HG03039 (cell line): ENCODE measurements around the gene COL18A1.
"Not testable (repeated sequence)": the region's sequence is repeated elsewhere in the genome, so short reads cannot be mapped to it uniquely, and the experiment has no call there.

ENCODE experiments used
- ATAC-seq: cut with Tn5 transposase; IDR thresholded peaks from one replicate; pipeline ENCODE4 v1.9.1; 2021; ENCODE audit warnings: mild to moderate bottlenecking, moderate library complexity; ENCODE audit not compliant: unreplicated experiment

Gene COL18A1

GRCh38 chr21:45528028-45528705, 123.2 kb downstream of the COL18A1 start:
- no peak for ATAC-seq

DNA sequence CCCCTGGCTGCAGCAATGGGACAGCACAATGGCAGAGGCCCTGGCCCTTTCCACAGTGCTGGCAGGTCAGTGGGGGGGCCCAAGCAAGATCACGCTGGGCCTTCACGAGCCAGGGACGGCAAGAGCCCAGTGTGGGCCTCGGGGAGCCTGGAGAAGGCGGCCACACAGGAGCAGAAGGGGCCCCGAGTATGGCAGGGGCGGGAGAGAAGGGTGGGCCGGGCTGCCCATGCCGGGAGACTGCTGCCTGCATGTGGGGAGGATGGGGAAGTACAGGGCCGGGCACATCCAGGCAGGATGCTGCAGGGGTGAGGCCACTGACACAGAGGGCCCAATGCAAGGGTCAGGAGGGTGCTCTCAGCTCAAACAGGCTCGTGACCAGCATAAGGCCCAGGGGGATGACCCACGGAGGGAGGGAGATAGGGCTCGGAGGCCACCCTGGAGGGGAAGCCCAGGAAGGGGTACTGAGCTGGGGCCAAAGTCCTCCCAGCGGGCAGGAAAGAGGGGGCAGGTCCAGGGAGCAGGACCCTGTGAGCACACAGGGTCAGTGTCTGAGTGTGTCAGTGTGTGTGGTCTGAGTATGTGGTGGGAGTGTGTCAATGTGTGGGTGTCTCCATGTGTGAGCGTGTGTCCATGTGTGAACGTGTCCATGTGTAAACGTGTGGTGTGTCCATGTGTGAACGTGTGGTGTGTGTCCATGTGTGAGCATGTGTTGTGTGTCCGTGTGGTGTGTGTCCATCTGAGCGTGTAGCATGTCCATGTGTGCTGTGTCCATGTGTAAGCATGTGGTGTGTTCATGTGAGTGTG, 124.2 kb downstream of the COL18A1 start:
- no peak for ATAC-seq

DNA sequence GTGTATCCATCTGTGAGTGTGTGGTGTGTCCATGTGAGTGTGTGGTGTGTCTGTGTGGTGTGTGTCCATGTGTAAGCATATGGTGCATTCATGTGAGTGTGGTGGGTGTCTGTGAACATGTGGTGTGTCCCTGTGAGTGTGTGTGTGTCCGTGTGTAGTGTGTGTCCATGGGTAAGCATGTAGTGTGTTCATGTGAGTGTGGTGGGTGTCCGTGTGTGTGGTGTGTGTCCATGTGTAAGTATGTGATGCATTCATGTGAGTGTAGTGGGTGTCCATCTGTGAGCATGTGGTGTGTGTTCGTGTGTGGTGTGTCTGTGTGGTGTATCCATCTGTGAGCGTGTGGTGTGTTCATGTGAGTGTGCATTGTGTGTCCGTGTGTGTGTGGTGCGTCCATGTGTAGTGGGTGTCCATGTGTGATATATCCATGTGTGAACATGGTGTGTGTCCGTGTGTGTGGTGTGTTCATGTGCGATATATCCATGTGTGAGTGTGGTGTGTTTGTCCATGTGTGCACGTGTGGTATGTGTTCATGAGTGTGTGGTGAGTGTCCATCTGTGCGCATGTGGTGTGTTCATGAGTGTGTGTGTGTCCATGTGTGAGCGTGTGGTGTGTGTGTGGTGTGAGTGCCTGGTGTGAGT, 124.9 kb downstream of the COL18A1 start:
- no peak for ATAC-seq

GRCh38 chr21:45530423-45531113, 125.6 kb downstream of the COL18A1 start:
- ATAC-seq: no peak

- not testable (repeated sequence) for ATAC-seq
Measured at GRCh38 chr21:45531114-45531392, 126.1 kb downstream of the COL18A1 start.

- ATAC-seq: no peak
Measured at GRCh38 chr21:45531393-45532215, 126.6 kb downstream of the COL18A1 start.

GRCh38 chr21:45532826-45533360, 127.9 kb downstream of the COL18A1 start:
- ATAC-seq: no peak

DNA sequence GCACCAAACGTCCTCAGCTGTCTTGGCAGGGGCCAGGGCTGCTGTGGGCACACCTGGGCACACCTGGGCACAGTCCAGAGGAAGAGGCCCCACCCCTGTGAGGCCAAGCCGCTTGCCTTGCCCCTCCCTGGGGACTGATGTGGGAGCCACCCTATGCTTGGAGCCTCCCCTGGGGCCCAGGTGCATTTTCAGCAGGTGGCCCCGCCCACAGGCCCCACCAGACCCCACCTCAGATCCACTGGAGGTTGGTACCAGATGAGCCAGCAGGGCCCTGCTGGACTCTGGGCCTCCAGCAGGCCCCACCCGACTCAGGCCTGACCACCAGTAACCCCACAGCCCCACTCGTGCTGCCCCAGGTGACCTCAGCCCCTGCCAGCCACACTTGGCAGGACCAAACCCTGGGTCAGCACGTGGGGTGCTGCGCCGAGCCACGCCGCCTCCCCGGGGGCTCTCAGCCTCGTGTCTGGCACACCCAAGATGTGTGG, 128.4 kb downstream of the COL18A1 start:
- ATAC-seq: no peak

DNA sequence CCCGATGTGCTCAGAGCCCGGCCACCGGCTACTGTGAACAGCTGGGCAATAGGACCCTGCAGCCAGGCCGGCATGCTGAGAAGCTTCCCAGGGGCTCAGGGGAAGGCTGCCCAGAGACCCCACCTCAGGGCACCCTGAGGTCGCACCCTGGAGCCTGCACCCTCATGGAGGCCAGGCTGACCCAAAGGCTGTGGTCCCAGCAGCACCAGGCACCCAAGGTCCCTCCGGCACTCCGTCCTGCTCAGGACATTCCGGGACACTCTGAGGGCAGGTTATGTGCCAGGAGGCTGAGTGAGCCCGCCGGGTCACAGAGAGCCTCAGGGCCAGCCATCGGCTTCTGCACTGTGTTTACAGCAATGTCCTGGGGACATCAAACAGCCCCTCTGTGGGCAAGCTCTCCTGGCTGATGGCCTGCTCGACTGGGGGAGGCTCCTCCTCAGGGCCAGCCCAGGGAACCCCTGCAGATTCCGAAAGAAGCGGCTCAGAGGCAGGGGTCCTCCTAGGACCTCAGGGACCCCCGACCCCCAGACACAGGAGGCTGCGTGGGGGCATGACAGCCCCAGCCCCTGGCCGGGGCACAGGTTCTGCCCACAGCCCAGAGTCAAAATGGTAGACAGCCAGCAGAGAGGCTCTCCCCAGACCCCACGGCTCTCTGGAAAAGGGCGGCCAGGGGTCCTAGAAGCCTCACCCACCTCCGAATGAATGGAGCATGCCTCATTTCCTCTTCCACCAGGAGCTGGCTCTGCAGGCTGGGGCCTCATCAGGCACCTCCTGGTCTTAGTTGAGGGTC, 129.1 kb downstream of the COL18A1 start:
- no peak for ATAC-seq

DNA sequence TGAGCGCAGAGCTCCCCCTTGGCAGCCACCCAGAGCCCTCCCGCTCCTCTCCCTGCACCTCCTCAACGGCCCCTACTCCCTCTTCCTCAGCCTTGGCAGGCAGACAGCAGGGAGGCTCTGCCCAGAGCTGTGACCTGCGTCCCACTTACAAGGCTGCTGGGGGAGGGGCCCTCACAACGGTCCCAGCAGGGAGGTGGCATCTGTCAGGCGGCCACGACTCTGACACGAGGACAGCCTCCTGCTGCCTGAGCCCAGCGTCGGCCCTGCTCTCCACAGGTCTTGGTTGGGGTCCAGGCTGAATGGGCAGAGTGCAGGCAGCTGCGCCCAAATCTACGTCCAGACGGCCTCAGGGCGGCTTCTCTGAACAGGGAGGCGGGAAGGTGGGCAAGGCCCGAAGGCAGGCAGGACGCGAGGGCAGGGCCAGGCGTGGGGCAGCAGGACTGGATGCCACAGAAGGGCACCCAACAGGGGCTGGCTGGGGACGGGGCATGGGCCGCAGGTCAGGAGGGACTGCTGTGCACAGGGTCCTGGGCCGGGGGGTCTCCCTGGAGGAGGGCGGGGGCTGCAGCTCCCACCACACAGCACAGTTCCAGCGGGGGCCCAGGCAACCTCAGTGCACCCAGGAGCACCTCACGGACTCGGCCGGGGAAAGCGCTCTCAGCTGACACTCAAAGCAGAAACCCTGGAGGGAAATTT, 129.8 kb downstream of the COL18A1 start:
- ATAC-seq: no peak

DNA sequence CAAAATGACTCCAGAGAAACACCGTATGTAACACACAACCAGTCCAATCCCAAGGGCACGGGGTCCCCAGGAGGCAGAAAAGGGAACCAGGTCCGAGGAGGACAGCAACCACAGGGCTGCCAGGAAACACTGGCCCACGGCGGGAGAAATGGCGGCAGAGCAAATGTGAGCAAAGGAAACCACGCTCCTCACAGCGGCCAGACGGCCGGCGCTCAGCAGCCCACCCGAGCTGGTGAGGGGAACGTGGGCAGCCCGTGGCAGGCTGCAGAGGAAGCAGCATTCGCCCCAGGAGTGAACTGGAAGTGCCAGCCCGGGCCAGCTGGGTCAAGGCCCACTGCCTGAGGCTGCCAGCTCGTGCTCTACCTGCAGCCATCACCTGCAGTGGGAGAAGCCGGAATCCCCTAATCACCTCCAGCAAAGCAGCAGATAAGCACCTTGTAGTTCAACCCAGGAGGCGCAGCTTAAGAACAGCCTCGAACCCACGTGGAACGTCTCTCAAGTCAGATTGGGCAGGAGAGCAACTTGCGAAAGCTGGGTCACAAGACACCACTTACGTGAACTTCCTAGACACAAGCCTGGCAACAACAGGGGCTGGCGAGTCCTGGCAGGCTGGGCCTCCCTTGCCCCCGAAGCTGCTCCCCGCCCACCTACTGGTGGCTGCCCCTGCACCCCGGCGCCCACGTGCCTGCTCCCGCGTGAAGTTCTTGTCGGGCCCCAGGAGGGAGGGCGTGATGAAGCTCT, 130.5 kb downstream of the COL18A1 start:
- ATAC-seq: no peak

DNA sequence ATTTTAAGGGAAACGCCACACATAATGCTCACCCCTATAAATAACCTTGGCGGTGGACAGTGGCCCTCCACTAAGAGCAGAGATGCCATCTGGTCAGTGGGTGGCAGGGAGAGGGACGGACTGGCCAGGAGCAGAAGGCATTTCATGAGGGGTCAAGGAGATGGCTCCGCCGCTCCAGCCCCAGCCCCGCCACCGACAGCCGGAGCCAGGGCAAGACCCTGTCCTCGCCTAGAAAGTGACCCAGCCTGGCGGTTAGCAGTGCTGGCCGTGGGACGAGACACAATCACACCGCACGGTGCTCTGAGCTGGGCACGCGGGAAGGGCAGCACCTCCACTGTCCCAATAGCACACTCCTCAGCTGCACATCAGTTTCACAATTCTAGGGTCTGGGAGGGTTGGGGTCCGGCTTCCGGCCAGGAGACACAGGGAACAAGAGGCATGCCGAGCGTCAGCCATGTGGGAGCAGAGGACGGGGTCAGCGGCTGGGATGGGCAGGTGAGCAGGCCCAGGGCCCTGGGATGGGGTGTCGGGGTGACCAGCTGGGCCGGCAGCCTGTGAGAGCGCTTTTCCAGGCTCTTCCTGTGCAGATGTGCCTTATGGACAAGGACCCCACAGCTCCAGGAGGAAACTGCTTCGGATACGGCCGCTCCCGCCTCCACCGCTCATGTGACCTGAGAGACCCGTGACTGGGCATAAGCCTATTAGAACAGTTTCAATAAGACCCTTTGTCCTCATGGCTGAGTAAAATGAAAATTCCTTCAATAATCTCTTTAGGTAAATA, 131.5 kb downstream of the COL18A1 start:
- ATAC-seq: no peak

GRCh38 chr21:45537111-45537745, 132.3 kb downstream of the COL18A1 start:
- no peak for ATAC-seq

- ATAC-seq: no peak
Measured at GRCh38 chr21:45537746-45538291, 132.9 kb downstream of the COL18A1 start.

DNA sequence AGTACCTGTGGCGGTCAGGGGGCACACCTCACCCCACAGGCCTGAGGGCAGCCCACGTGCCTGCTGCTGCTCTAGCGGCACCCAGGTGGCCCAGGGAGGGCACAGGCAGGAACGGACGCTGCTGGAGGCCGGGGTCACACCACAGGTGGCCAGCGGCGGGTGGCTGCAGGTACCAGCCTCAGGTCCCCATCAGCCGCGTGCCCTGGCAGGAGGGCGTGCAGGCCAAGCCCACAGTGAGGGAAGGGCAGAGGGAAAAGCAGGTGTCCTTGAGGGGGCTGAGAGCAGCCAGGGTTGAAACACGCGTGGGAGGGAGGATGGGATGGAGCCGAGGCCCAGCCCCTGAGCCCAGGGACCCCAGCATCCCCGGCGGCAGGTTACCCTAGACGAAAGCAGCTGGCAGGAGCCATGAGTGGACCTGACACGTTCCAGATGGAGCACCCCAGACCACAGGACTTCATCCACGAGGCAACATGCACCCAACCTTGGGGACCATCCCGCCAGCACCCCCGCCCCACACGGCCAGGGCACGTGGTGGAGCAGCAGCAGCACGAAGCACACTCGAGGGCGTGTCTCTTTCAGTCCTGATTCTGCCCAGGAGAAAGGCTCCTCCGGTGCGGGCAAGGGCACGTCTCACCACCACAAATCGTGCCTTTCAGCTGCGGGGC, 133.5 kb downstream of the COL18A1 start:
- no peak for ATAC-seq
